Colonic mucosa (tissue), 4 donors: ENCODE results near the gene DUSP16. TPM values are rescaled to one million over a fixed set of nuclear protein-coding genes. Genes with fewer than 3 reads are reported as not detected.
"Not testable (repeated sequence)": the region's sequence is repeated elsewhere in the genome, so short reads cannot be mapped to it uniquely, and the experiment has no call there.

Experiments
- DNase-seq: peaks from one replicate; pipeline ENCODE4 v3.0.0-alpha.2; 2020
- H3K27ac ChIP-seq: fragments of 200-600 bp; one replicate; pipeline ENCODE4 v1.8.0; 2021
- H3K27me3 ChIP-seq: fragments of 200-600 bp; one replicate; pipeline ENCODE4 v1.8.0; 2021
- H3K36me3 ChIP-seq: fragments of 200-600 bp; one replicate; pipeline ENCODE4 v1.8.0; 2021
- H3K4me1 ChIP-seq: fragments of 200-600 bp; one replicate; pipeline ENCODE4 v1.8.0; 2021; ENCODE audit warnings: mild to moderate bottlenecking
- H3K4me3 ChIP-seq: fragments of 200-600 bp; one replicate; pipeline ENCODE4 v1.8.0; 2021
- H3K9ac ChIP-seq, 2 donors: one replicate each; pipeline ENCODE4 v1.7.0; 2013; ENCODE audit warnings: control low read depth in 2 of 2, low read depth in 2 of 2, low read length in 2 of 2
- H3K9me3 ChIP-seq: fragments of 200-600 bp; one replicate; pipeline ENCODE4 v1.8.0; 2021
- CTCF ChIP-seq: fragments of 200-600 bp; IDR thresholded peaks from one replicate; pipeline ENCODE4 v1.8.0; 2022; ENCODE audit warnings: antibody characterized with exemption, mild to moderate bottlenecking
- intact Hi-C: fragments of 100-400 bp; cut with DNase I; formaldehyde crosslinking; loops from one replicate; pipeline ENCODE4 v1.14.1; 2022
- total RNA-seq, 2 donors: library from RNA; stranded (reverse); fragmentation: NEBNext Ultra II Directional in 1 of 2; extraction: Animal tissue kit (Norgen Biotek cat#: 25700) in 1 of 2; gene quantifications; one replicate each; pipeline ENCODE4 v1.2.1, GENCODE V29; 2021
- donor health status: healthy.
- donor health status: DM: no; HTN: no; CAD: no.
- donor health status: DM: no; HTN: no; CAD: no.

Gene DUSP16
- total RNA-seq, 2 donors from 2014 or later = 47.5 to 60.2 TPM

GRCh38 chr12:12507121-12507520 is 55.5 kb downstream of the DUSP16 start:
- no peak overlapping the region for H3K4me3 ChIP-seq
- no peaks in the 10 kb centered on the region for H3K36me3 ChIP-seq
- intact Hi-C loops = loop anchor here (10.0 kb wide), 2 partner anchors 112 to 148 kb away; no protein-coding TSS in a partner anchor
- H3K27ac ChIP-seq = no peak overlapping the region
- no peak for DNase-seq
- H3K9me3 ChIP-seq = no peaks in the 10 kb centered on the region
- H3K27me3 ChIP-seq = no peaks in the 10 kb centered on the region
- TF ChIP-seq CTCF = no peak
- H3K4me1 ChIP-seq = no peaks in the 10 kb centered on the region
- no peak overlapping the region for H3K9ac ChIP-seq

- Histone ChIP-seq H3K27ac (peak overlapping the region; percentile 52), H3K27me3 (no peaks in the 10 kb centered on the region), H3K36me3 (no peaks in the 10 kb centered on the region), H3K4me3 (no peak overlapping the region), H3K9ac (no peak overlapping the region), H3K4me1 (no peaks in the 10 kb centered on the region), H3K9me3 (no peaks in the 10 kb centered on the region)
- no peak for DNase-seq
- no peak for TF ChIP-seq CTCF
- intact Hi-C loops = loop anchor here (10.0 kb wide), 2 partner anchors 112 to 148 kb away; no protein-coding TSS in a partner anchor
Measured at GRCh38 chr12:12506496-12506890, 56.2 kb downstream of the DUSP16 start.

GRCh38 chr12:12505544-12506495 is 56.8 kb downstream of the DUSP16 start:
- Histone ChIP-seq H3K4me3 (no peak overlapping the region), H3K36me3 (no peaks in the 10 kb centered on the region), H3K9me3 (no peaks in the 10 kb centered on the region), H3K27ac (peak overlapping the region; percentile 52), H3K4me1 (no peaks in the 10 kb centered on the region), H3K9ac (peak overlapping the region in 1 of 2 donors; percentile 38), H3K27me3 (no peaks in the 10 kb centered on the region)
- DNase-seq = no peak
- TF ChIP-seq CTCF = no peak
- intact Hi-C loops = loop anchor here (10.0 kb wide), 2 partner anchors 111 to 149 kb away; no protein-coding TSS in a partner anchor

GRCh38 chr12:12503384-12504078 is 59.1 kb downstream of the DUSP16 start:
- Histone ChIP-seq H3K9ac (no peak overlapping the region), H3K27ac (no peak overlapping the region), H3K27me3 (no peaks in the 10 kb centered on the region), H3K4me1 (no peaks in the 10 kb centered on the region), H3K36me3 (no peaks in the 10 kb centered on the region), H3K4me3 (no peak overlapping the region), H3K9me3 (no peaks in the 10 kb centered on the region)
- no peak for DNase-seq
- TF ChIP-seq CTCF = no peak
- intact Hi-C loops = loop anchor here (10.0 kb wide), 2 partner anchors 109 to 151 kb away; no protein-coding TSS in a partner anchor

GRCh38 chr12:12502815-12503151 is 59.9 kb downstream of the DUSP16 start:
- H3K9ac ChIP-seq = no peak overlapping the region
- H3K4me3 ChIP-seq = no peak overlapping the region
- intact Hi-C loops = loop anchor here (10.0 kb wide), 2 partner anchors 108 to 152 kb away; no protein-coding TSS in a partner anchor
- no peaks in the 10 kb centered on the region for H3K27me3 ChIP-seq
- H3K27ac ChIP-seq = no peak overlapping the region
- H3K36me3 ChIP-seq = no peaks in the 10 kb centered on the region
- no peaks in the 10 kb centered on the region for H3K4me1 ChIP-seq
- no peaks in the 10 kb centered on the region for H3K9me3 ChIP-seq
- no peak for DNase-seq
- no peak for TF ChIP-seq CTCF

- not testable (repeated sequence) for DNase-seq, H3K27ac ChIP-seq
Measured at GRCh38 chr12:12502130-12502814, 60.4 kb downstream of the DUSP16 start.

More at GRCh38 chr12:12502130-12502814, 60.4 kb downstream of the DUSP16 start:
- not testable (repeated sequence) for H3K36me3 ChIP-seq, H3K27me3 ChIP-seq, H3K4me1 ChIP-seq, H3K9me3 ChIP-seq, H3K4me3 ChIP-seq, H3K9ac ChIP-seq
- intact Hi-C loops = loop anchor here (10.0 kb wide), 2 partner anchors 107 to 153 kb away; no protein-coding TSS in a partner anchor
